Cardiac atrium fibroblast (primary cell): ENCODE data around the gene SLC7A4. TPM values are rescaled to one million over a fixed set of nuclear protein-coding genes. Genes with fewer than 3 reads are reported as not detected.

ENCODE experiments used
- total RNA-seq: library from RNA; depleted of rRNA; stranded (reverse); fragments of >200 nt; gene quantifications from 2 replicates; pipeline ENCODE4 v1.2.3, GENCODE V29; 2015

The SLC7A4 gene, protein sequence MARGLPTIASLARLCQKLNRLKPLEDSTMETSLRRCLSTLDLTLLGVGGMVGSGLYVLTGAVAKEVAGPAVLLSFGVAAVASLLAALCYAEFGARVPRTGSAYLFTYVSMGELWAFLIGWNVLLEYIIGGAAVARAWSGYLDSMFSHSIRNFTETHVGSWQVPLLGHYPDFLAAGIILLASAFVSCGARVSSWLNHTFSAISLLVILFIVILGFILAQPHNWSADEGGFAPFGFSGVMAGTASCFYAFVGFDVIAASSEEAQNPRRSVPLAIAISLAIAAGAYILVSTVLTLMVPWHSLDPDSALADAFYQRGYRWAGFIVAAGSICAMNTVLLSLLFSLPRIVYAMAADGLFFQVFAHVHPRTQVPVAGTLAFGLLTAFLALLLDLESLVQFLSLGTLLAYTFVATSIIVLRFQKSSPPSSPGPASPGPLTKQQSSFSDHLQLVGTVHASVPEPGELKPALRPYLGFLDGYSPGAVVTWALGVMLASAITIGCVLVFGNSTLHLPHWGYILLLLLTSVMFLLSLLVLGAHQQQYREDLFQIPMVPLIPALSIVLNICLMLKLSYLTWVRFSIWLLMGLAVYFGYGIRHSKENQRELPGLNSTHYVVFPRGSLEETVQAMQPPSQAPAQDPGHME
- total RNA-seq: not detected in 2 replicates

DNA sequence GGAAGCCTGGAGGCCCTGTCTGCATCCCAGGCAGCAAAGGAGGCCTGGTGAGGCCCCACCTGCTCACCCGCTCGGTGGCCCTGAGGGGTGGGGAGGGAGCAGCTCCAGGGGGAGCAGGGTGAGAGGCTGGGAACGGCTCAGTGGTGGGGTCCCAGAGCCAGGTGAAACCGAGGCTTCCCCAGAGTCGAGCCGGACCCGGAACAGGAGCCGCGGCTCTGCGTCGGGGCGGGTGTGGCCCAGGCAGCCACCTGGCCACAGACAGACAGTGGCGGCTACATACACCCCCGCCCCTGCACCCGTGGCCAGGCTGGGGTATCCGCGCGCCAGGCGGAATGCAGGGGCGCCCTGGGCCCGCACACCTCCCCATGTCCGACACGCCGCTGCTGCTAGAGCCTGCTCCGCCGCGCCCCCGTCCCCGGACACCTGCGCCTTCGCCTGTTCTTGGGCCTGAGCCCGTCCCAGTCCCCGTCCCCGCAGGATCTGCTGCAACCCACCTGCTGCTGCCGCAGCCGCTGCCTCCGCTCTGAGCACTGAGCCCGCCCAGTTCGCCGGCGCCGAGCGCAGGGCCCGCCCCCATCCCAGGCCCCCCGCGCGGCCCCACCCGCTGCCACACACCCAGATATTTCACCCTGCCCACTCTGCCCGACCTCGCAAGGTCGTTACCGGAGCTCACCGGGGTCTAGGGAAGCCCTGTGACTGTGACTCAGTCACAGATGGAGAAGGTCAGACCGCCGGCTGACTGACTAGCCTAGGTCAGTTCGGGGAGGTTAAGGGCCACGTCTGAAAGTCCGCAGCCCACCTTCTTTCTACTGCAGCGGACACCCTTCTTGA lies at the start of gene SLC7A4:
TSS of gene SLC7A4 (minus strand) at position 525 of the 831 bp plus-strand sequence. CDS start 749 bp downstream, outside the sequence.

DNA sequence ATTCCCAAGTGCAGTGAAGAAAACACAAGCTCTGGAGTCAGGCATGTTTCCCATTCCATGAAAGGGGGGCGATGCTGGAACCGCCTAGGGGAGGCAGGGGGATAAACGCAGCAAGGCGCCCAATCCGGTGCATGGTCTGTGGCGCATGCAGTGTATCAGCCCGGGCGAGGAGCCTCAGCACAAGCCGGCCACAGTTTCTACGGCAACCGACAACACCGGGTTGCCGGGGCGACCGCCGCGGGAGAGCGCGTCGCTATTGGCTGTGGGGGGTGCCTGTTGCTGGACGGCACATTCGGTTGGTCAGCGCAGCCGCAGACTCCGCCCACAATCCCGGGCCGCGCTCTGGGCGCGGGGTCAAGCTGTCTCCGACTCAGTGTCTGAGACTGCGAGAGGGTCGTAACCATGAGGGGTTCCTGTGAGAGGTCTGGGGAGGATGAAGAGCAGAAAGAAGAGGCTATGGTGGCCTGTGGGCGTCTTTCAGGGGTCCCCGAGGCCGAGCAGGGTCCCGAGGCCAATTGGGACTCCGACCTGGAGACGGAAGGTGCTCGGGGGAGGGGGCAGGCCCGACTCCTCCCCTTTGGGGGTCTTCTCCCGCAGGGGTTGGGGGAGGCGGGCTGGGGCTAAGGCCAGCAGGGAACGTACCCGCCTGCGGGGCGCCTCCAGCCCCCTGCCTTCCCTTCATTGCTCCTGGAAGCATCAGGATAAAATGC lies 13.4 kb upstream of the SLC7A4 start, which contains the start of gene LRRC74B:
TSS of gene LRRC74B (plus strand) at position 362 of the 710 bp plus-strand sequence. CDS start at position 403, 41 bp downstream.

DNA sequence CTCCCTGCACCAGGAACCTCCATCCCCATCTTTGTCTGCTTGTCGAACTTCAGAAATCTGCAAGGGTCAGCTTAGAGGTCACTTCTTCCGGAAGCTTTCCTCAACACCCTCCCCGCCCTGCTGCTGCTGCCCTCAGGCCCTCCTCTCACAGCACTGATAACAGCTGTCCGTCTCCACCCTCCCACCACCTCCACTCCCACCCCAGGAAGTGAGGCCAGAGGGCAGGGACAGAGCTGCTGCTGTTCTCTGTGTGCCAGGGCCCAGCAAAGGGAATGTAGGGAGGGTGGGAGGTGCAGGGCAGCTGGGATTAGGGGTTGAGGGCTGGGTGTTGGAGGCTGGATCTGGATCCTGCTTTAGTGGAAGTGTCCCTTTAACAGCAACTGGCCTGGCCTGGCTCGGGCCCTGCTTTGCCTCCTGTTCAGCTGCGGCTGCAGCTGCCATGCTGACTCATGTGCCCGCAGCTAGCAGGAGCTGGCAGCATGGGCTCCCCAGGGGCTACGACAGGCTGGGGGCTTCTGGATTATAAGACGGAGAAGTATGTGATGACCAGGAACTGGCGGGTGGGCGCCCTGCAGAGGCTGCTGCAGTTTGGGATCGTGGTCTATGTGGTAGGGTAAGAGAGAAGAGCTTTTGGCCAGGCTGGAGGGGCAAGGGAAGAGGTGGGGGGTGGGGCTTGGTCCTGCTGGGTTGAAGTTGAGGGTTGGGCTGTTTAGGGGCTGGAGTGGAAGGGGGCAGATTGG lies 17.5 kb downstream of the SLC7A4 start, which contains the start of gene P2RX6:
TSS of gene P2RX6 (plus strand) at position 440 of the 740 bp plus-strand sequence. CDS start at position 450, 10 bp downstream.

DNA sequence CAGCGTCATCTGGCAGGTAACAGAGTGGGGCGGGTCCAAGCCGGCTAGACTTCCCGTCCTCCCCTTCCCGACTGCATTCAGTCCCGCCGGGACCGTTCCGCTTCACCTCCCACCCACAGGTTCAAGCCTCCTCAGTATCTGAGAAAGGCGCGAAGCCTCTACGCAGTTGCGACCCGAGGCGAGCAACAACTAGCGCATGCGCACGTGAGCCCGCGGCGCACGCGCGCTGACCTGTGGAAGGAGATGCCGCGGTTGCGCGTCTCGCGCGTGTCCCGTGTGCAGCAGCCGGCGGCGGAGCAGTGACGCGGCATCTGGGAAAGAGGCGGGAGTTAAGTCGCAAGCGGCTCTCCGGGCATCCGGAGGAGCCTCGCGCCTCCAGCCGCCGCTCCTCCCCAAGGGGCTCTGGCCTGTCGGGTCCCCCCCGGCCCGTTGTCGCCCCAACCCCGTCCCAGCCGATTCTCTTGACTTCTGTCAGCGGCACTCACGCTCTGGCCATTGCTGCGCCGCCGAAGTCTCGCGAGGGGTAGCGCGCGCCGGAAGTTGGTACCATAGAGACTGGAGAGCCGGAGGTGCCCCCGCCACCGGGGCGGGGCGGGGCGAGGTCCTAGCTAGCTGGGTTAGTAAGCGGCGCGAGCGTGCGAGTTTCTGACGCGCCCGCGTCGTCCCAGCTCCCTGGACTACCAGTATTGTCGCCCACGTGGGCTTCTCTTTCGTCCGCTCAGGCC lies 30.6 kb downstream of the SLC7A4 start, which contains the start of gene THAP7:
TSS of gene THAP7 (minus strand) at position 518 of the 725 bp plus-strand sequence. CDS start at position 311, 207 bp downstream.

DNA sequence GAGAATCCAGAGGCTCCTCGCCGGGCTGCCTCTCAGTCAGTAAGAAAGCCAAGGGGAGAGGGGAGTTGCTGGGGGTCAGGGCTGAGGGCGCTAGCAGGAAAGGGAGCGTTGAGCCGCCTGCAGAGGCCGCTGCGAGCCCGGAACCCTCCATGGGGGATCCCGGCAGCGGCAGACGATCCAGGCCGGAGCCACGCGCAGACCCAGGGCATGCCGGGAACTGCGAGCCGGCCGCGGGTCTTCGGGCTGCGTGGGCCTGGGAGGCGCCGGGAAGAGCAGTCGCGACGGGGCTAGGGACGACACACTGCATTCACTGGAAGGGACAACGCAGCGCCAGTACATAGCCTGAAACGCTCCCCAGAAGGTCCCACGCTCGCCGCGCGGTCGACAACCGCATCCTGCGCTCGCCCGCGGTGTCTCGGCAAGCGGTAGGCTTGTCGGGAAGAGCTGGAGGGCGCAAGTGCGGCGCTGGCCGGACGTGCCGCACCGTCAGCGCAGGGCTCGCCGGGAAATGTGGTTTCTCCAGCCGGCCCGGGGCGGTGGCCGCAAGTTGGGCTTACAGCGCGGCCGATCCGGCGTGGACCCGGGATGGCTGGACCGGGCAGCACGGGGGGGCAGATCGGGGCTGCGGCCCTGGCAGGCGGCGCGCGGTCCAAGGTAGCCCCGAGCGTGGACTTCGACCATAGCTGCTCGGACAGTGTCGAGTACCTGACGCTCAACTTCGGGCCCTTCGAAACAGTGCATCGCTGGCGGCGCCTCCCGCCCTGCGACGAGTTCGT lies 50.4 kb downstream of the SLC7A4 start, which contains the start of gene LZTR1:
TSS of gene LZTR1 (plus strand) at position 511 of the 776 bp plus-strand sequence. CDS start at position 586, 75 bp downstream.

Other genes with a start within 250 kb of the SLC7A4 start
- gene PI4KA, start 173.8 kb downstream of the SLC7A4 start, total RNA-seq: 28.5 and 35.0 TPM in 2 replicates
- 18.4 and 20.3 TPM in 2 replicates for gene SNAP29, start 173.6 kb downstream of the SLC7A4 start, total RNA-seq
- 39.5 and 42.6 TPM in 2 replicates for gene CRKL, start 115.2 kb downstream of the SLC7A4 start, total RNA-seq
- not detected in 2 replicates for gene AIFM3, start 65.3 kb downstream of the SLC7A4 start, total RNA-seq
- 46.8 and 48.9 TPM in 2 replicates for gene LZTR1, start 50.3 kb downstream of the SLC7A4 start, total RNA-seq
- 20.2 and 34.3 TPM in 2 replicates for gene THAP7, start 30.4 kb downstream of the SLC7A4 start, total RNA-seq
- gene P2RX6, start 17.4 kb downstream of the SLC7A4 start, total RNA-seq: 3.1 and 3.6 TPM in 2 replicates
- gene LRRC74B, start 13.4 kb upstream of the SLC7A4 start, total RNA-seq: not detected in 2 replicates